Activated naive CD4-positive, alpha-beta T cell treated with anti-CD3 and anti-CD28 coated beads, Interleukin-2, amount 10 ng/mL, durations not matched to agents 5 hours and 36 hours (primary cell): ENCODE data around the gene PSMD11. TPM values are rescaled to one million over a fixed set of nuclear protein-coding genes. Genes with fewer than 3 reads are reported as not detected.

ENCODE experiments used
- total RNA-seq, 2 experiments: library from RNA; stranded (reverse); gene quantifications; one replicate each; pipeline ENCODE4 v1.2.3, GENCODE V29; 2021

Gene PSMD11
- 10 to 100 TPM; 72.3 to 79.2 TPM for total RNA-seq

GRCh38 chr17:32444301-32445073 lies at the start of gene PSMD11:
Gene PSMD11, plus strand, starts transcription at chr17:32444510. Its CDS starts 14 bp downstream, at chr17:32444524.

DNA sequence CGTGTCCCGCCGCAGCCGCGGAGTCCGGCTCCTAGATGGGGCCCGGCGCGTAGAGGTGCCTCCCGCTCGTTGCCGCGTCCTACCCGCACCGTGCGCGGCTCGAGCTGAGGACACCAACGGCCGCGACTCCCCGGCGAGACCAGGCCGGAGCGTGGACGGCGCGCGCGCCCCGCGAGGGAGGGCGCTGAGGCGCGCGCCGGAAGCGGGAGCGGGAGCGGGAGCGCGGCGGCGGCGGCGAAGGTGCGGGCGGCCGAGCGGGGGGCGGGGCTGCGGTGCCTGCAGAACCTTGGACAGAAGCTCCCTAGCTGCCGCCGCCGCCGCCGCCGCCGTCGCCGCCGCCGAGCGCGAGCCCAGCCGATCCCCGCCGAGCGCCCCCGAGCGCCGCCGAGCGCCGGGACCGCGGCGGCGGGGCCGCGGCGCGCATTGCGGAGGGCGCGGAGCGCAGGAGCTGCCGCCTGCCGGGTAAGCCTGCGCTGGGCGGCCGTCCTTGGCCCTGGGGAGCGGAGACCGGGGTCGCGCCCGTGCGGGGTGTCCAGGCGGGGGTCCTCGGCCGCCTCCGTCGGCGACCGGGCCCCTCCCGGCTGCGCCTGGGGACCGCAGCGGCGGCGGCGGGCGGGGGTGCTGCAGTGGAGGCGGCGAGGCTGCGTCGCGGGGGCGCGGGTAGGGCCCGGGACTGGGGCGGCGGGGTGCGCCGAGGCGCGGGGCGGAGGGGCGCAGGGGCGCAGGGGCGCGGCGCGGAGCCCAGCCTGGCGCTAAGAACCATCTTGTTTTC lies 42.6 kb downstream of the PSMD11 start, which contains the start of gene CDK5R1:
Gene CDK5R1, plus strand, starts transcription at position 293 of the 772 bp plus-strand sequence. CDS start 628 bp downstream, outside the sequence.

Other genes starting within 250 kb of the PSMD11 start
- gene RHBDL3, start 178.7 kb upstream of the PSMD11 start, total RNA-seq: 1 to 10 TPM; 2.5 TPM
- gene C17orf75, start 102.3 kb upstream of the PSMD11 start, total RNA-seq: 10 to 100 TPM; 30.9 to 35.7 TPM
- gene ZNF207, start 94.4 kb upstream of the PSMD11 start, total RNA-seq: 100 to 1,000 TPM; 251 to 252 TPM
- gene CDK5R1, start 42.5 kb downstream of the PSMD11 start, total RNA-seq: 1 to 10 TPM; 7.1 to 7.4 TPM